Esophagus squamous epithelium (tissue), 4 donors: ENCODE data around the gene CAND2.

ENCODE experiments used
- POLR2A ChIP-seq, 4 donors: fragments of 450-650 bp; IDR thresholded peaks; one replicate each; pipeline ENCODE4 v1.6.1; 2017; ENCODE audit warnings: antibody characterized with exemption in 4 of 4, mild to moderate bottlenecking in 4 of 4, moderate library complexity in 3 of 4
- TF ChIP-seq, protein P1 (sequence below), 6 experiments: fragments of 450-650 bp in 4 of 6; fragments of 200-600 bp in 2 of 6; sonication (generic) in 2 of 6; IDR thresholded peaks; one replicate each; pipeline ENCODE4 v1.5.1; 2016 to 2019; ENCODE audit warnings: antibody characterized with exemption in 6 of 6, mild to moderate bottlenecking in 4 of 6, moderate library complexity in 4 of 6

DNA sequence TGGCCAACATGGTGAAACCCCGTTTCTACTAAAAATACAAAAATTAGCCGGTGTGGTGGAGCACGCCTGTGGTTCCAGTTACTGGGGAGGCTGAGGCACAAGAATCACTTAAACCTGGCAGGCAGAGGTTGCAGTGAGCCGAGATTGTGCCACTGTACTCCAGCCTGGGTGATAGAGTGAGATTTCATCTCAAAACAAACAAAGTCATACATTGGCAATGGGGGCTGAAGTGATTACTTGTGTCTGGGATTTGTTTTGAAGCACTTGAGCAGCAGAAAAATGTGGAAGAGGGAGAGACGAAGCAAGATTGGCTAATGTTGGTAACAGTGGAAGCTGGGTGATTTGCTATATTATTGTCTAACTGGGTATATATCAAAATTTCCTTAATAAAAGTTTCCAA is 24.0 kb upstream of the CAND2 start:
- TF ChIP-seq POLR2A (IDR thresholded peaks at IDR 0.05) = no peak
- TF ChIP-seq, protein P1, sequence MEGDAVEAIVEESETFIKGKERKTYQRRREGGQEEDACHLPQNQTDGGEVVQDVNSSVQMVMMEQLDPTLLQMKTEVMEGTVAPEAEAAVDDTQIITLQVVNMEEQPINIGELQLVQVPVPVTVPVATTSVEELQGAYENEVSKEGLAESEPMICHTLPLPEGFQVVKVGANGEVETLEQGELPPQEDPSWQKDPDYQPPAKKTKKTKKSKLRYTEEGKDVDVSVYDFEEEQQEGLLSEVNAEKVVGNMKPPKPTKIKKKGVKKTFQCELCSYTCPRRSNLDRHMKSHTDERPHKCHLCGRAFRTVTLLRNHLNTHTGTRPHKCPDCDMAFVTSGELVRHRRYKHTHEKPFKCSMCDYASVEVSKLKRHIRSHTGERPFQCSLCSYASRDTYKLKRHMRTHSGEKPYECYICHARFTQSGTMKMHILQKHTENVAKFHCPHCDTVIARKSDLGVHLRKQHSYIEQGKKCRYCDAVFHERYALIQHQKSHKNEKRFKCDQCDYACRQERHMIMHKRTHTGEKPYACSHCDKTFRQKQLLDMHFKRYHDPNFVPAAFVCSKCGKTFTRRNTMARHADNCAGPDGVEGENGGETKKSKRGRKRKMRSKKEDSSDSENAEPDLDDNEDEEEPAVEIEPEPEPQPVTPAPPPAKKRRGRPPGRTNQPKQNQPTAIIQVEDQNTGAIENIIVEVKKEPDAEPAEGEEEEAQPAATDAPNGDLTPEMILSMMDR (IDR thresholded peaks at IDR 0.05) = no peak
